Activated naive CD4-positive, alpha-beta T cell treated with anti-CD3 and anti-CD28 coated beads for 36 hours (primary cell): Measurements from ENCODE around the gene GABBR2. TPM values are rescaled to one million over a fixed set of nuclear protein-coding genes. Genes with fewer than 3 reads are reported as not detected.

Experiments used
- CTCF ChIA-PET: fragments of 350-600 bp; sonication (Branson Sonifier 250); formaldehyde crosslinking; loops from one replicate; lab custom pipeline; 2021; ENCODE audit warnings: antibody characterized with exemption; lab: Charles Lee
- DNase-seq: peaks from one replicate; pipeline ENCODE4 v3.0.0-alpha.2; 2020
- H3K27ac Mint-ChIP-seq: one replicate; pipeline ENCODE4 v1.8.0; 2021; ENCODE audit warnings: mild to moderate bottlenecking, mixed read lengths
- H3K27me3 Mint-ChIP-seq: one replicate; pipeline ENCODE4 v1.8.0; 2021; ENCODE audit warnings: low read depth, mixed read lengths
- H3K36me3 Mint-ChIP-seq: one replicate; pipeline ENCODE4 v1.8.0; 2021; ENCODE audit warnings: low read depth, mixed read lengths
- H3K4me1 Mint-ChIP-seq: one replicate; pipeline ENCODE4 v1.8.0; 2021; ENCODE audit warnings: low read depth, mixed read lengths
- H3K4me3 Mint-ChIP-seq: one replicate; pipeline ENCODE4 v1.8.0; 2021; ENCODE audit warnings: mild to moderate bottlenecking, moderate library complexity, mixed read lengths
- H3K9me3 Mint-ChIP-seq: one replicate; pipeline ENCODE4 v1.8.0; 2021; ENCODE audit warnings: mixed read lengths
- intact Hi-C: fragments of 100-400 bp; cut with micrococcal nuclease; formaldehyde crosslinking; loops from one replicate; pipeline ENCODE4 v1.15.1; 2023
- total RNA-seq, 2 experiments: library from RNA; stranded (reverse); gene quantifications; one replicate each; pipeline ENCODE4 v1.2.3, GENCODE V29; 2021

Gene GABBR2
- total RNA-seq, 2 experiments from 2014 or later: not detected

DNA sequence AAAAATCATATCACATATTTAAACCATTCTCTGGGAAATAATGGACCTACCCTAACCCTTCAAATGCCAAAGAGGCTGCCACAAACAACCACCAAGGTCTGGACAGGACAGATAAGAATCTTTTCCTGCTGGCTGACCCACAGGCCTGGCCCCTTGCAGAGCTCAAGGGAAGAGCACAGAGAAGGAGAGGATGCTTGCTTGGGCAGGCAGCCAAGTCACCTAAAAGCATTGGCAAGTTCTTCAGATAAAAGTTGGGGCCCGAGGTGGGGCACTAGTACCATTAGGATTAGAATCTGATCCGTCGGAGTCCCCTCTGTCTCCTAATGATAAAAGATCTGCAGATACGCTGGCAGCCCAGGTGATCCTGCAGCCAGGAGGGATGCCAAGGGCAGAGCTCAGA is 176.6 kb downstream of the GABBR2 start:
- CTCF ChIA-PET: no interaction called here
- H3K27me3 Mint-ChIP-seq: no peaks in the 10 kb centered on the region
- H3K4me3 Mint-ChIP-seq: no peak overlapping the region
- H3K4me1 Mint-ChIP-seq: no peaks in the 10 kb centered on the region
- H3K27ac Mint-ChIP-seq: no peak overlapping the region
- no peaks in the 10 kb centered on the region for H3K36me3 Mint-ChIP-seq
- H3K9me3 Mint-ChIP-seq: no peaks in the 10 kb centered on the region
- intact Hi-C loops: no loop called here
- no peak for DNase-seq

DNA sequence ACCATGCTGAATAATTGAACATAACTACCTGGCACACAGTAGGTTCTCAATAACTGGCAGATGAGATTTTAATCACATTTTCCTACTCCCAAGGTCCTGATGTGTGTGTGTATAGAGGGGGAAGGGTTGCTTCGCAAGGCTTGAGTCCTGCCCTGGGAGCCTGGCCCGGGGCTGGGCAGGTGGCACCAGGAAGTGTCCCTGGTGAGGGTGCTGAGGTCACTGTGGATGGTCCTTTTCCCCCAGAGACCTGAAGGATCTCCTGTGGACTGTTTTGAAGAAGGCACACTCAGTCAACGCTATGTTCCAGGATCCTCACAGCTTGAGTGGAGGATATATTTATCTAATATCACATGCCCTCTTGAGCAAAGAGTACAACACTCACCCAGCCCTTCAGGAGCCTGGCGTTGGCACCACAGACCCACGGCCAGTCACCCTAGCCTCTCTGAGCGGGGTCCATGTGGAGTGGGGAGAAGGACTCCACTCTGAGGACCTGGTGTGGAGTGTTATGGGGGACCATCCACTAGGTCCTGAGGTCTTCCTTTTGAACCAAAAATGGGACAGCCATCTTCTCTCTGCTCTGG is 177.8 kb downstream of the GABBR2 start:
- H3K36me3 Mint-ChIP-seq: no peaks in the 10 kb centered on the region
- CTCF ChIA-PET: no interaction called here
- peaks cover 4% of the 10 kb centered on the region for H3K9me3 Mint-ChIP-seq
- no peak for DNase-seq
- intact Hi-C loops: no loop called here
- H3K27me3 Mint-ChIP-seq: peaks cover 4% of the 10 kb centered on the region
- H3K4me1 Mint-ChIP-seq: no peaks in the 10 kb centered on the region
- H3K27ac Mint-ChIP-seq: no peak overlapping the region
- no peak overlapping the region for H3K4me3 Mint-ChIP-seq

DNA sequence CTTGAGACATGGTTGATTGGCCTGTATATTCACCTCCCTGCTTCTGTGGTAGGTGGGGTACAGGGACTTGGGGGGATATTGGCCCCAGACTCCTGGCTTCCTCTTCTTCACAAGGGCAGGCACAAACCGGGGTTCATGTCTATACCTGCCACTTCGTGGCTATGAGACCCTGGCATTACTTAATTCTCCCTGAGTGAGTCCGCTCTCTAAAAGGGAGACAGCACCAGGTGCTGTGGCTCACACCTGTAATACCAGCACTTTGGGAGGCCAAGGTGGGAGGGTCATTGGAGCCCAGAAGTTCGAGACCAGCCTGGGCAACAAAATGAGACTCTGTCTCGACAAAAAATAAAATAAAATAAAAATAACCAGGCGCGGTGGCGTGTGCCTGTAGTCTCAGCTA is 178.5 kb downstream of the GABBR2 start:
- intact Hi-C loops: no loop called here
- Mint-ChIP-seq H3K4me1 (no peaks in the 10 kb centered on the region), H3K4me3 (no peak overlapping the region), H3K9me3 (peaks cover 4% of the 10 kb centered on the region), H3K27ac (no peak overlapping the region), H3K36me3 (no peaks in the 10 kb centered on the region), H3K27me3 (peaks cover 4% of the 10 kb centered on the region)
- CTCF ChIA-PET: no interaction called here
- no peak for DNase-seq

DNA sequence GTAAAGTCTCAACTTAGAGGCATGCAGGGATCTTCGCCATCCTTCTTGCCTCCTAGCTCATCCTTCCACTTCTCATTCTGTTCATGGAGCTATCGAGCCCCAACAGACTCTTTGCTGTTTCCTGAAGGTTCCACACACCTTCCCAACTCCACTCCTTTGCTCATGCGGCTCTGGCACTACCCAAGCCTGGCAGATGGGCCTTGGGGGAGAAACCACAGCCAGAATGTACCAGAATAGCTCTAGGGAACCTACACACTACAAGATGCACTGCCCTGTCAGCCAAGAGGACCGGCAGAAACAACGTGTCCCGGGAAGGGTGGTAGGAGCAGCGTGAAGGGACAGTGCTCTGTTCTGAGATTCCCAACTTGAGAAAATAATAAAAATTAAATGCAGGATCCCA is 178.9 kb downstream of the GABBR2 start:
- Mint-ChIP-seq H3K4me1 (no peaks in the 10 kb centered on the region), H3K36me3 (no peaks in the 10 kb centered on the region), H3K27me3 (peaks cover 4% of the 10 kb centered on the region)

DNA sequence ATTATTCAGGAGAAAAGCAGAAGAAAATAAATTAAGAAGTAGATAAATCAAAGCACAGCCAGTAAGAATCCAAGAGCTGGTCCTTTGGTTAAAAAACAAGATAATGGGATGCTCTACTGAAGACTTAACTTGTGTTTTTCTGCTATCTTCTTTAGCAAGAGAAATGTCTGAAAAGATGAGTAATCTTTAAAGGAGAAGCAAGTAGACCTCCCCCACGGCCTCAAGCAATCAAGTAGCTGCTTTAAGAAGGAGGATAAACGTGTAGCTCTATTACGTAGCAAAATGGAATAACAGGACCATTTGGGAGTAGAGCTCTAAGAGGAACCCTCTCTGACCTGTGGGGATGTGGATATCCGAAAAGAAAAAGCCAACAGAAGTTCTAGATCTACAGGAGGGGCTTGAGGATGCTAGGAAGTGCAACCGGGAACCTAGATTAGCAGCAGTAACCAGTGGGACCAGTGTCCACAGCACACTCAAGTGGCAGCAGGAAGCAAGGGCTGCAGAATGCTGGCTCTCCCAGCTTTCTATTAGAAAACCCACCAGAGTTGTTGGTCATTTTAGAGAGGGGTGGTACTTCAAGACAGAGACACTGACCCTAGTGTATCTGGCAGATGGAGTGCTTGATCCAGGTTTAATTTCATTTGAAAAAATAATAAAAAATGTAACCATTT is 185.4 kb downstream of the GABBR2 start:
- no peak overlapping the region for H3K27ac Mint-ChIP-seq
- no peaks in the 10 kb centered on the region for H3K36me3 Mint-ChIP-seq
- intact Hi-C loops: no loop called here
- no peaks in the 10 kb centered on the region for H3K4me1 Mint-ChIP-seq
- no peak overlapping the region for H3K4me3 Mint-ChIP-seq
- DNase-seq: no peak
- H3K9me3 Mint-ChIP-seq: peaks cover 4% of the 10 kb centered on the region
- CTCF ChIA-PET: no interaction called here
- peaks cover 36% of the 10 kb centered on the region for H3K27me3 Mint-ChIP-seq

More for the DNA sequence above, 178.9 kb downstream of the GABBR2 start:
- Mint-ChIP-seq H3K4me3 (no peak overlapping the region), H3K27ac (no peak overlapping the region), H3K9me3 (peaks cover 4% of the 10 kb centered on the region)
- DNase-seq: no peak
- CTCF ChIA-PET: no interaction called here
- intact Hi-C loops: no loop called here

DNA sequence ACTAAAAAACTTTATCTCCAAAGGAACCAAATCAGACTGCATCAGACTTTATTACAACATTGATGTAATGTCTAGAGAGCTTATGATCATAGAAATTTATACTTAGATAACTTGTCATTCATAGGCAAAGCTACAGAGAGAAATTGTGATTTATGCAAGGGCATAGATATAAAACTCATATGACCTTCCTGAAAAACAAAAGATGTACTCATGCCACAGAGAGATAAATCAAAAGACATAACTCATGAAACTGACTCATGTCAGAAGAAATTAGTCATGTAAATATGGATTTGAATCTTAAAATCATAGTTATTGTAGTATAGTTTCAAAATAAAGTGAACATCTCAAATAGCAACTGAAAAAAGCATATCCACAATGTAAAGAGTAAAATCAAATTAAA is 186.2 kb downstream of the GABBR2 start:
- peaks cover 4% of the 10 kb centered on the region for H3K9me3 Mint-ChIP-seq
- DNase-seq: no peak
- intact Hi-C loops: no loop called here
- H3K27me3 Mint-ChIP-seq: peaks cover 36% of the 10 kb centered on the region
- CTCF ChIA-PET: interaction anchor here (0.7 kb wide), 1 partner anchor 34 kb away, joined by 3 read pairs; no protein-coding TSS in a partner anchor
- no peak overlapping the region for H3K27ac Mint-ChIP-seq
- no peak overlapping the region for H3K4me3 Mint-ChIP-seq
- no peaks in the 10 kb centered on the region for H3K4me1 Mint-ChIP-seq
- H3K36me3 Mint-ChIP-seq: no peaks in the 10 kb centered on the region

DNA sequence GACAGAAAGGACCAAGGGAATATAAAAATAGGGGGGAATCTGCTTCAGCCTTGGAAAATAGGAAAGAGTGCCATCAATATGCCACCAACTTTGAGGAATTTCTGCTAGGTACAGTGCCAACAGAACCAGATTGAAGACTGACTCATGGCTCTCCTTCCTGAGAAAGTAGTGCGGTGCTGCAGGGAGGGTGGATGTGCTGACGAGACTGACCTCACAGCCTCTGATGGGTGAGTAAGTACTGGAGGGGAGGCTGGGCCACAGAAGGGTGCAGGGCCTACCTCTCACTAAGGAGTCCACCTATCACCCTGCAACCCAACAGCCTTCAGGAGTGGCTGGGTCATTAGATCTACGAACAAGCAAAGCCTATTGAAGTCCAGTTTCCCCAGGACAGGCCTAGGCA is 187.6 kb downstream of the GABBR2 start:
- intact Hi-C loops: no loop called here
- Mint-ChIP-seq H3K9me3 (peaks cover 2% of the 10 kb centered on the region), H3K4me1 (no peaks in the 10 kb centered on the region), H3K36me3 (no peaks in the 10 kb centered on the region), H3K27me3 (peaks cover 34% of the 10 kb centered on the region), H3K4me3 (no peak overlapping the region), H3K27ac (no peak overlapping the region)
- no peak for DNase-seq
- CTCF ChIA-PET: no interaction called here

DNA sequence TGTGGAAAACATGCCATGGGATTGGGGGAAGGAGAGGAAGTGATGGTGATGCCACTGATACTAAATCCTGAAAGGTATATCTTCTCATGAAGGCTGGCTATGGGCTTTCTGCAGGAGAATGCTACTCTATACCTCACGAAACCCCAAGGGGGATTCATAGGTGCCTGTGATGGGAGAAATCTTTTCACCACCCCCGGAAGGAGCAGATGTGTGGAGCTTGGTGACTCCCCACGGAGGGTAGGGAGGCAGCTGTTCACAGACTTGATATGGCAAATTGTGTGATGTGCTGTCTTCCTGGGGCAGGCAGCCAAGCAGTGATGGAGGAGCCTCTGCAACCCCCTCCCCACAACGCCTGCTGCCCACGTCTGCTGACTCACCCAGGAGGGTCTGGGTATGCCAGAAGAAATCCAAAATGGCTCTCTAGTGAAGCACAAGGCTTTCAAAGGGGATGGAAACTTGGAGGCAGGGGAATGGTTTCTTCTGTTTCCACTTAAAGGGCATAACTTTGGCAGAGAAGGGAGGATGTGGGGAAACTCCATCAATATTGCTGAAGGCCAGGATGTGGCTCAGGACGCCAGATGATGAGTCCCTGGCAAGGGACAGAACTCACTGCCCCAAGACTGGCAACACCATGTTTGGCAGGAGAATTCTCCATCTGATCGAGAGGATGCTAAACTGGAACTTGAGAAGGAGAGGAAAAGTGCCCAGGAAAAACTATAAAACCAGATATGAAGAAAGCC is 188.3 kb downstream of the GABBR2 start:
- Mint-ChIP-seq H3K27ac (no peak overlapping the region), H3K4me1 (no peaks in the 10 kb centered on the region), H3K36me3 (no peaks in the 10 kb centered on the region), H3K27me3 (peaks cover 32% of the 10 kb centered on the region), H3K4me3 (no peak overlapping the region), H3K9me3 (no peaks in the 10 kb centered on the region)
- intact Hi-C loops: no loop called here
- CTCF ChIA-PET: no interaction called here
- no peak for DNase-seq

DNA sequence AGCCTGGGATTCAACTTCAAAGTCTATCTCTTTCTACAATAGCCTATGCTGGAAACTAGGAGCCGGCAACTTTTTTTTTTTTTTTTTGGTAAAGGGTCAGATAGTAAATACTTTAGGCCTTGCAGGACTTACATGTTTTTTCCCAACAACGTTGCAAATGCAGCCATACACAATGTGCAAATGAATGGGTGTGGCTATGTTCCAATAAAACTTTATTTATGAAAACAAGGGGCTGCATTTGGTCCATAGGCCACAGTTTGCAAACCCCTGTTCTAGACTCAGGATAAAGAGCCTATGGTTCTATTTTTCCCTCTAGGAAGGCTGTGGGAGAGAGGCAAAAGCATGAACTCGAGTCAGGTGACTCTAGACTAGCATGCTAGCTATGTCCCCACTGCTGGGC is 189.1 kb downstream of the GABBR2 start:
- Mint-ChIP-seq H3K27me3 (peaks cover 31% of the 10 kb centered on the region), H3K4me1 (no peaks in the 10 kb centered on the region), H3K27ac (no peak overlapping the region), H3K9me3 (no peaks in the 10 kb centered on the region), H3K4me3 (no peak overlapping the region), H3K36me3 (no peaks in the 10 kb centered on the region)
- no peak for DNase-seq
- intact Hi-C loops: no loop called here
- CTCF ChIA-PET: interaction anchor here (0.6 kb wide), 1 partner anchor 103 kb away, joined by 5 read pairs; no protein-coding TSS in a partner anchor

DNA sequence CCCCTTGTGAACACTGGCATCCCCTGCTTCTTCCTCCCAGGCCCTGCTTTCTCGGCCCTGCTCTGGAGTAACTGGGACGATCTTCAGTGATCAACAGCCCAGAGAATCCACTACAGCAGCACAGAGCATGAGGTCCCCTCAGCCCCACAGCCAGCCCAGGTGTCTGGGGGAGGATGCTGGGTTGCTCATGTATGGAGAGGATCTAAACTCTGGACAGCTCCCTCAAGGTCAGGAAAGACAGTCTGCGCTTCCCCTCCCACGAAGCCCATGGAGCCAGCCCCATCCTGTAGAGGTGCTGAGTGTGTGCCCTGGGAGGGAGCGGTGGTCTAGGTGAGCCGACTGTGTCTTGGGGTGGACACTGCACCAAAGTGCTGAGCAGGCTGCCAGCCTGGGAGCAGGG is 190.2 kb downstream of the GABBR2 start:
- Mint-ChIP-seq H3K27ac (no peak overlapping the region), H3K4me1 (no peaks in the 10 kb centered on the region), H3K36me3 (no peaks in the 10 kb centered on the region), H3K27me3 (peaks cover 24% of the 10 kb centered on the region), H3K9me3 (no peaks in the 10 kb centered on the region), H3K4me3 (no peak overlapping the region)
- CTCF ChIA-PET: no interaction called here
- intact Hi-C loops: no loop called here
- DNase-seq: no peak

DNA sequence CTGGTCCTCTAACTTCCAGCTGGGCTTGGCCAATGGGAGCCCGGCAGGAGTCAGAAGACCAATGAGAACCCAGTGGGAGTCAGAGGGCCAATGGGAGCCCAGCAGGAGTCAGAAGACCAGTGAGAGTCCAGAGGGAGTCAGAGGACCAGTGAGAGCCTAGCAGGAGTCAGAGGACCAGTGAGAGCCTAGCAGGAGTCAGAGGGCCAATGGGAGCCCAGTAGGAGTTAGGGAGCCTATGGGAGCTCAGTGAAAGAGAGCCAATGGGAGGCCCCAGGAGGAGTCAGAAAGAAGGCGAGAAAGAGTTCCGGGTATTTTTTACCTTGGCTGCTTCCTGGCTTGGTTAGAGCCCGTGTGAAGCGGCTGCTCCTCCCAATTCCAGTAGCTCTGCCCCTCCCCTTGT is 191.0 kb downstream of the GABBR2 start:
- CTCF ChIA-PET: no interaction called here
- H3K36me3 Mint-ChIP-seq: no peaks in the 10 kb centered on the region
- H3K4me3 Mint-ChIP-seq: no peak overlapping the region
- H3K27me3 Mint-ChIP-seq: peaks cover 18% of the 10 kb centered on the region
- H3K4me1 Mint-ChIP-seq: no peaks in the 10 kb centered on the region
- H3K27ac Mint-ChIP-seq: no peak overlapping the region
- DNase-seq: no peak
- intact Hi-C loops: no loop called here
- no peaks in the 10 kb centered on the region for H3K9me3 Mint-ChIP-seq

DNA sequence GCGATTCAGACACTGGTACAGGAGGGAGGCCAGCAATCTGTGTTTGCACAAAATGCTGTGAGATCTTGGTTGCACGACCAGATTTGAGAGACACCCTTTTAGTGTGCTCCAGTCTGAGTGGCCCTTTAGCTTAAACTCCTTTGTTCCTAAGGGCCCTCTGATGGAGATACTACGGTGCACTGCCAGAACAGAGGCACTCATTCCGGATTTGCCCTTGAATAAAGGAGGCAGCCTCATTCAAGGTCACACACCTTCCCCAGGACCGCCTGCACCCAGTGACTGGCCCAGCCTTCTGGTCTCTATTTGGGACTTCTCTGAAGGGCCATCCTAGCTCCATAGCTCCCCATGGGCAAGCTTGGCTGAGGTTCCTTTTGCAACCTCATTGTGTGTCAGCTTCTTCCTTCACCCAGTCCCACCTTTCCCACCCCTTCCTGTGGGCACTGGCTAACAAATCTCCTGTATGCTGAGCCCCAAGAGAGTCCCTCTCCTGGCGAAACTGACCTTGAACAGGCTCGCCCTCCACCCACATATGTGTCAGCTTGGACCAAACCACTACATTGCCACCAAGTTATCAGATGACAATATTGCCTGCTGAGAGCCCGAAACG is 191.7 kb downstream of the GABBR2 start:
- Mint-ChIP-seq H3K4me3 (no peak overlapping the region), H3K9me3 (no peaks in the 10 kb centered on the region), H3K4me1 (no peaks in the 10 kb centered on the region), H3K36me3 (no peaks in the 10 kb centered on the region), H3K27ac (no peak overlapping the region), H3K27me3 (peaks cover 14% of the 10 kb centered on the region)
- no peak for DNase-seq
- CTCF ChIA-PET: no interaction called here
- intact Hi-C loops: no loop called here
